RKO (cell line): ENCODE data around the gene C1orf115.
"Not testable (repeated sequence)": the region's sequence is repeated elsewhere in the genome, so short reads cannot be mapped to it uniquely, and the experiment has no call there.

Experiments used
- DNase-seq: peaks from one replicate; pipeline ENCODE4 v3.0.0-alpha.2; 2016; ENCODE audit warnings: low spot score

C1orf115 gene, protein sequence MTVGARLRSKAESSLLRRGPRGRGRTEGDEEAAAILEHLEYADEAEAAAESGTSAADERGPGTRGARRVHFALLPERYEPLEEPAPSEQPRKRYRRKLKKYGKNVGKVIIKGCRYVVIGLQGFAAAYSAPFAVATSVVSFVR

DNA sequence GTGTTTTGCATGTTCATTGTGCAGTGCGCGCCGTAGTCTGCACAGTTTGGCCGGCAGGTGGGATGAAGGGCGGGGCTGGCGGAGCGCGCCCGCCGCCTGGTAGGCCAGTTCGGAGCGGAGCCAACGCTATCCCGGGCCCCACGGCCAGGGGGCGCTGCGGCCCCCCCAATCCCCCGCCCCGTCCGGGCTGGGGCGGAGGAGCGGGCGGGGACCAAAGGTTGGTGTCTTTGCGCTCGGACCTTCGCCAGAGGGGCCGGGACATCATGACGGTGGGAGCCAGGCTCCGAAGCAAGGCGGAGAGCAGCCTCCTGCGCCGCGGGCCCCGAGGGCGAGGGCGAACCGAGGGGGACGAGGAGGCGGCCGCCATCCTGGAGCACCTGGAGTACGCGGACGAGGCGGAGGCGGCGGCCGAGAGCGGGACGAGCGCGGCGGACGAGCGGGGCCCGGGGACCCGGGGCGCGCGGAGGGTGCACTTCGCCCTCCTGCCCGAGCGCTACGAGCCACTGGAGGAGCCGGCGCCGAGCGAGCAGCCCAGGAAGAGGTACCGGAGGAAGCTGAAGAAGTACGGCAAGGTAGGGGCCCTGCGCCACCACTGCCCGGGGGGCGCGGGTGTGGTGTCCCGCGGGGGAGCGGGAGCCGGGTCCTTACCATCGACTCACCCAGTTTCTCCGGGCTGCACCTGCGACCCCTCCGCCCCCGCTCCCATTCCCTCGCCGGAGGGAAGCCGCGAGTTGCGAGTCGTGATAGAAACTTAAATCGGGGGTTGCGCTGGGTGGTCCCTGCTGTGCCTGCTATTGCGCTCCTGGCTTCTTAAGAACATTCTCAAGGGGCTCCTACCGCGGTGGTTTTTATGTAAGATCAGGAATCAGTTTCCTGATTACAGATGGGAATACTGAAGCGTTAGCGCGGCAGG is at the start of gene C1orf115:
Gene C1orf115, plus strand, starts transcription at position 224 of the 913 bp plus-strand sequence. Its CDS starts 40 bp downstream, at position 264.
- peak; percentile 71 for DNase-seq

GRCh38 chr1:220642285-220642684 is 47.9 kb upstream of the C1orf115 start:
- DNase-seq: no peak

DNA sequence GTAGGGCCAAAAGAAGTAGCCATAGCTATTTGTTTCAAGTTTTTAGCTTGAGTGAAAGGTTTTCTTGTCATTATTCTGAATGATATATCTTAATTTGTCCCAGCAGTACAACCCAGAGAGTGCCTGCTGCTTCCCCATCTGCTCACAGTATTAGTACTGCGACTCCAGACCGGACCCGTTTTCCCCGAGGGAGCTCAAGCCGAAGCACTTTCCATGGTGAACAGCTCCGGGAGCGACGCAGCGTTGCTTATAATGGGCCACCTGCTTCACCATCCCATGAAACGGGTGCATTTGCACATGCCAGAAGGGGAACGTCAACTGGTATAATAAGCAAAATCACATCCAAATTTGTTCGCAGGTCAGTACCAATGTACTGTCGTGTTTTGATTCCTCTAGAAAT is 37.2 kb upstream of the C1orf115 start:
- DNase-seq: no peak

GRCh38 chr1:220655509-220655908 is 34.7 kb upstream of the C1orf115 start:
- no peak for DNase-seq

- no peak for DNase-seq
Measured at GRCh38 chr1:220655961-220656740, 34.0 kb upstream of the C1orf115 start.

DNA sequence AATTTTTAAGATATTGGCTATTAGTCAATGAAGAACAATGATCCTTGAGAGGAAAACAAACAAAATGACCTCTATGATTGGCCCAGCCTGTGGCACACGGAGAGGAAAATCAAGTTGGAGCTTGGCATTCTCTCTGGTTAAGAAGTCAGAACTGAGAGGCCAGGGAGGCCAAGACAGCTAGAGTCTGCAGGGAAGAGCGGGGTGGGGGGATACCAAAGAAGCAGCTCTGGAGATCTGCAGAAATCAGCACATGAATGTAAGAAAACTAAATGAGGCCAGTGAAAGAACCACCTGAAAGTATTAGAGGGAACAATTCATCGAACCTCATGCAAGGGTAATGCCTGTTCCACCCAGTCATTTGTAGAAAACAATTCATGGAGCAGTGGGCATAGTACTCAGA is 23.8 kb upstream of the C1orf115 start:
- DNase-seq: no peak

- DNase-seq: no peak
Measured at GRCh38 chr1:220669005-220669404, 21.2 kb upstream of the C1orf115 start.

DNA sequence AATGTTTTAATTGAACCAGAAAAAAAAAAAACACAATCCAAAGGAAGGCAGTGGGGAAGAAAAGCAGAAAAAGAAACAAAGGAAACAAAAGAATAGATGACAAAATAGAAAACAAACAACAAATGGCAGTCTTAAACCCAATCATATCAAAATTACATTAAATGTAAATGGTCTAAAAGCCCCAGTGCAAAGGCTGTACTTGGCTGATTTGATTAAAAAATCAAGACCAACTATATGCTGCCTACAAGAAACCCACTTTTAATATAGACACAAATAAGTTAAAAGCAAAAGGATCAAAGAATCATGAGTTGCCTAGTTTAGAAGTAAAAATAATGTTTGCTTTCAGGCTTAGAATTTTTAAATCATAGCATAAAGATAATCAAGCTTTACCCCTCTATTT is 19.8 kb upstream of the C1orf115 start:
- DNase-seq: no peak

GRCh38 chr1:220673921-220674320 is 16.2 kb upstream of the C1orf115 start:
- DNase-seq: no peak

GRCh38 chr1:220677251-220677650 is 12.9 kb upstream of the C1orf115 start:
- no peak for DNase-seq

GRCh38 chr1:220680085-220680687 is 10.0 kb upstream of the C1orf115 start:
- DNase-seq: peak; percentile 61

GRCh38 chr1:220681220-220681880 is 8.8 kb upstream of the C1orf115 start:
- peak; percentile 16 for DNase-seq

GRCh38 chr1:220682901-220683576 is 7.1 kb upstream of the C1orf115 start:
- no peak for DNase-seq

DNA sequence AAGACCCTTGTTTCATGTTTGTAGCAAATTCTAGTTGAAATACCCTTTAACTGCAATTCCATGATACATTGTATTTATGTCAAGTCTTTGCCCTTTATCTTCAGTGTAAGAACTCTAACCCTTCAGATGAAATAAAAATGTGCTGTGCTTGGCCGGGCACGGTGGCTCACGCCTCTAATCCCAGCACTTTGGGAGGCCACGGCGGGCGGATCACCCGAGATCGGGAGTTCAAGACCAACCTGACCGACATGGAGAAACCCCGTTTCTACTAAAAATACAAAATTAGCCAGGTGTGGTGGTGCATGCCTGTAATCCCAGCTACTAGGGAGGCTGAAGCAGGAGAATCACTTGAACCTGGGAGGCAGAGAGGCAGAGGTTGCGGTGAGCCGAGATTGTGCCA is 6.4 kb upstream of the C1orf115 start:
- not testable (repeated sequence) for DNase-seq

GRCh38 chr1:220684890-220685289 is 5.3 kb upstream of the C1orf115 start:
- DNase-seq: no peak

GRCh38 chr1:220685879-220686278 is 4.3 kb upstream of the C1orf115 start:
- DNase-seq: peak; percentile 55

DNA sequence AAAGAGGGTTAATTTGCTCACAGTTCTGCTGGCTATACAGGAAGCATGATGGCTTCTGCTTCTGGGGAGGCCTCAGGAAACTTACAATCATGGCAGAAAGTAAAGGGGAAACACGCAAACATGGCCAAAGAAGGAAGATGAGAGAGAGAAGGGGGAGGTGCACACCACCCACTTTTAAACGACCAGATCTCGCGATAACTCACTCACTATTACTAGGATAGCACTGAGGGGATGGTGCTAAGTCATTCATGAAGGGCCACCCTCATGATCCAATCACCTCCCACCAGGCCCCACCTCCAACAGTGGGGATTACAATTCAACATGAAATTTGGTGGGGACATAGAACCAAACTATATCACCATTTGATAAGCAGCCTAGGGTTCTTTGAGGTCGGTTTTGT is 2.4 kb upstream of the C1orf115 start:
- DNase-seq: no peak

DNA sequence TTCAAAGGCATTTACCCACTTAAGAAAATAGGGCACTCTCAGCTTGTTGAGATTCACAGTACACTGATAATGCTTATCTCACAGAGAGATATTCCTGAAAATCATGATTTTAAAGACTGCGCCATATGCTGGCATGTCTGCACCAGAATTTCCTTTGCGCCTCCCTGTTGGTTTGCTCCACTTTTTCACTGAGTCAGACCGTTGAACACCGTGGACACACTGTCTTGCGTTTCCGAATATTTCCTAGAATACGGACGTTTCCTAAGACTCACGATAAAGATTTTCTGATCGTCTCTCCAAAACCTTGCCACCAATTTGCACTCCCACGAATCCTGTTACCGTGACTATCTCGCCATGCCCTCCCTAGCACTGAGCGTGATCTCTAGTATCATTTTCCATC is 497 bp upstream of the C1orf115 start:
- no peak for DNase-seq

DNA sequence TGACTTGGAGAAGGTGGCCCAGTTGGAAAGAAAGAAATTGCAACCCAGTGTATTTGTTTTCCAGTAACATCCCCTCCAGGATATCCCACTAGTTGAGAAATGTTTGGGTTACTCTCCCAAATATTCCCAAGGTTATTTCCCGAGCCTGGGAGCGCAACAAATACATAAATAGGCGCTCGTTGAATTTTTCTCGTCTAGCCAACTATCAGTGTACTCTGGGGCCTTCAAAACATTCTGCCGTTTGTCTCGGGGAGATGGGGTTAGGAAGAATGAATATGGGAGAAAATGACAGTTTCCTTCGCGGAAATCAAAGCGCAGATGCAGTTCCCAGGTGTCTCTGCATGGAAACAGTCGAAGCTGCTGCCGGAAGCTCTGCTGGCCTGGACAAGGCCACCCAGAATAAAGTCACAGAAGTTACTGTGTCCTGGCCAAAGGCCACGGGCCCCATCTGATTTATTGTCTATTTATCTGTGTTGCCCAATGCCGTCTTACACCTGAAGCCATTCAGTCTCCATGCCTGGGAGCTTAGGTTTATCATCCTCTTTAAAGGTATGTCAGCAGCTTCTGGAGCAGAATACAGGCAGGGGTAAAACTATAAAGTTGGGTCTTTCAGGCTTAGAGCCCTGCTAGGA is 1.0 kb downstream of the C1orf115 start:
- DNase-seq: no peak

DNA sequence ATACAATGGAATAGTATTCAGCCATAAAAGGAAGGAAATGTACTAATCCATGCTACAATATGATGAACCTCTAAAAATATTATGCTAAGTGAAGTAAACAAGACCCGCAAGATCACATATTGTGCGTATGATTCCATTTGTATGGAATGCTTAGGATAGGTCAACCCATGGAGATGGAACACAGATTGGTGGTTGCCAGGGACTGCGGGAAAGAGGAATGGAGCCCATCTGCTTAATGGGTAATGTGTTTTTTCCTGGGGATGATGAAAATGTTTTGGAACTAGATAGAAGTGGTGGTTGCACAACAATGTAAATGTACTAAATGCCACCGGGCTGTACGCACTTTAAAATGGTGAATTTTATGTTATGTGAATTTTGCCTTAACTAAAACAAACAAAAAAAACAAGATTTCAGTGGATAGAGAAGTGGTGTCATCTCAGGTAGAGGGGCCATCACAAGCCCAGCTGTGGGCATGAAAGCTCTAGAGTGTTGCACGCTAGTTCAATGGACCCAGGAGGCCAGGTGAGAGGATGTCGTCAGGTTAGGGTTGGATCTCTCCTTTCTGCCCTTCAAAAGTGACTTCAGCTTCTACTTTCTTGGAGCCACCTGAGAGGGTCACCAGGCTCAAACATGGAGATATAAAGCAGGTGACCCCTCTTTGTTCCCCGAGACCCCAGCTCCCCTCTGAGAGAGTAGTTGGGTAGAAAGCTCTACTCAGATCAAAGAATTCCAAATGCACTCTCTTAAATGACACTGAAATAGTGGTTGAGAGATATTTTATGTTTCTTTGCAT is 2.5 kb downstream of the C1orf115 start:
- no peak for DNase-seq
